Measurements from ENCODE around the gene BRI3. TPM values are rescaled to one million over a fixed set of nuclear protein-coding genes. Genes with fewer than 3 reads are reported as not detected.
A peak's percentile ranks its signal among the peaks of the same experiment; 100 is the strongest.

The BRI3 gene
- total RNA-seq, 1 donor, result 95.9 TPM

DNA sequence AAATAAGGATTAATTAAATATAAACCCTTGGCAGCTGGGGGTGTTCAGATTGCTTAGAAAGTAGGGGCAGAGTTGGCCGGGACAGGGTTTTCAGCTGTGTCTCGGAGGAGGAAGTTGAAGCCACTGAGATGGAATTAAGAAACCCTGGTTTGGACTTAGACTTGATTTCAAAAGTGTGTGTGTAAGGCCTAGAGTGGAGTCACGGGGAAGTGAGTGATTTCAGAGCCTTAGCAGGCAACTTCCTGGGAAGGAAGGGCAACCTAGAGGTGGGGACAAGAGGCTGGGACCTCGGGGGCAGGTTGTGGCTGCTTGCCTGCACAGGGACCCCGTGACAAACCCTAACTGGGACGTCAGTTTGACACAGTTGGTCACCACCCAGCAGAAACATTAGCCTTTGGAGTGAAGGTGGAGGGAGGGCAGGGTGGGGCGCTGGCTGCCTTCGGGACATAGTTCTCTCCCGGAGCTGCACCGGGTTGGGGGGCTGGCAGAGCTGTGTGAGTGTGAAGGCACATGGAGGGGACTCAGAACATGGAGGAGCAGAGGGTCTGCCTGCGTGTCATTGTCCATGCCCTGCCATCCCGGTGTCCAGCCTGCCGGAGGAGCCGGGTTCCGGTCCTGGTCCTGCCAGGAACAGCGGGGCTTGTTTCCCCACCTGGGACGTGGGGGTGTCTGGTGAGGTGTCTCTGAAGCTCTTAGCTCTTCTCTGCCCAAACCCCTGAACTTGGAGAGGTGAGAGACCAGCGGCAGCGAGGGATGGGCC, 1.8 kb downstream of the BRI3 start:
- TF ChIP-seq, protein P1, sequence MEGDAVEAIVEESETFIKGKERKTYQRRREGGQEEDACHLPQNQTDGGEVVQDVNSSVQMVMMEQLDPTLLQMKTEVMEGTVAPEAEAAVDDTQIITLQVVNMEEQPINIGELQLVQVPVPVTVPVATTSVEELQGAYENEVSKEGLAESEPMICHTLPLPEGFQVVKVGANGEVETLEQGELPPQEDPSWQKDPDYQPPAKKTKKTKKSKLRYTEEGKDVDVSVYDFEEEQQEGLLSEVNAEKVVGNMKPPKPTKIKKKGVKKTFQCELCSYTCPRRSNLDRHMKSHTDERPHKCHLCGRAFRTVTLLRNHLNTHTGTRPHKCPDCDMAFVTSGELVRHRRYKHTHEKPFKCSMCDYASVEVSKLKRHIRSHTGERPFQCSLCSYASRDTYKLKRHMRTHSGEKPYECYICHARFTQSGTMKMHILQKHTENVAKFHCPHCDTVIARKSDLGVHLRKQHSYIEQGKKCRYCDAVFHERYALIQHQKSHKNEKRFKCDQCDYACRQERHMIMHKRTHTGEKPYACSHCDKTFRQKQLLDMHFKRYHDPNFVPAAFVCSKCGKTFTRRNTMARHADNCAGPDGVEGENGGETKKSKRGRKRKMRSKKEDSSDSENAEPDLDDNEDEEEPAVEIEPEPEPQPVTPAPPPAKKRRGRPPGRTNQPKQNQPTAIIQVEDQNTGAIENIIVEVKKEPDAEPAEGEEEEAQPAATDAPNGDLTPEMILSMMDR (IDR thresholded peaks at IDR 0.05; ENCODE audit: extremely low read depth, low read depth, low read length), result no peak
- H3K79me2 ChIP-seq (ENCODE audit: insufficient read depth, low read length), result peaks cover 66% of the 10 kb centered on the region
- H3K9me3 ChIP-seq (ENCODE audit: low read depth, low read length), result no peaks in the 10 kb centered on the region
- no peak overlapping the region for H2AFZ ChIP-seq (ENCODE audit: low read length)
- H3K27ac ChIP-seq (ENCODE audit: low read depth, low read length), result peak overlapping the region; percentile 92
- H3K4me2 ChIP-seq (ENCODE audit: insufficient read depth, low read length), result peak overlapping the region; percentile 84
- DNase-seq (ENCODE audit: insufficient read length, low spot score, missing footprints), result peak; percentile 90
- H3K27me3 ChIP-seq (ENCODE audit: insufficient read depth, low read length), result no peaks in the 10 kb centered on the region
- H3K36me3 ChIP-seq (ENCODE audit: insufficient read depth, low read length), result peaks cover 12% of the 10 kb centered on the region
- H4K20me1 ChIP-seq (ENCODE audit: insufficient read depth, low read length), result peaks cover 28% of the 10 kb centered on the region
- H3K4me1 ChIP-seq (ENCODE audit: insufficient read depth, low read length), result peaks cover 56% of the 10 kb centered on the region
- peak overlapping the region; percentile 95 for H3K4me3 ChIP-seq (ENCODE audit: insufficient read depth, low read length)

DNA sequence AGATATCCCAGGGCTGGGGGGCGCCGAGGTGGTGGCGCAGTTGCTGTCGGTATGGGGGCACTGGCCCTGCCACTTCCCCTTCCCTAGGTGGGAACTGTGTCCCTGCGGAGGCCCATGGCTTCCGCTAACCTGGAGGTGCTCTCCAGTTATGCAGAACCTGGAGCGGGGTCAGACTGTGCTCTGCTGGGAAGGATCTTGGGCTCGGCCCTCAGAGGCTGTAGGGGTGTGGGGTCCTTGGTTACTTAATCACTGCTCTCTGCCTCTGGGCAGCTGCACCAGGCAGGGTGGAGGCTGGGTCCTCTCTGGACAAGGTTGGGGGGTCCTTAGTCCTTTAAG, 2.4 kb downstream of the BRI3 start:
- peak; percentile 93 for DNase-seq (ENCODE audit: insufficient read length, low spot score, missing footprints)
- TF ChIP-seq, protein P1 (IDR thresholded peaks at IDR 0.05; ENCODE audit: extremely low read depth, low read depth, low read length), result no peak
- H4K20me1 ChIP-seq (ENCODE audit: insufficient read depth, low read length), result peaks cover 32% of the 10 kb centered on the region

DNA sequence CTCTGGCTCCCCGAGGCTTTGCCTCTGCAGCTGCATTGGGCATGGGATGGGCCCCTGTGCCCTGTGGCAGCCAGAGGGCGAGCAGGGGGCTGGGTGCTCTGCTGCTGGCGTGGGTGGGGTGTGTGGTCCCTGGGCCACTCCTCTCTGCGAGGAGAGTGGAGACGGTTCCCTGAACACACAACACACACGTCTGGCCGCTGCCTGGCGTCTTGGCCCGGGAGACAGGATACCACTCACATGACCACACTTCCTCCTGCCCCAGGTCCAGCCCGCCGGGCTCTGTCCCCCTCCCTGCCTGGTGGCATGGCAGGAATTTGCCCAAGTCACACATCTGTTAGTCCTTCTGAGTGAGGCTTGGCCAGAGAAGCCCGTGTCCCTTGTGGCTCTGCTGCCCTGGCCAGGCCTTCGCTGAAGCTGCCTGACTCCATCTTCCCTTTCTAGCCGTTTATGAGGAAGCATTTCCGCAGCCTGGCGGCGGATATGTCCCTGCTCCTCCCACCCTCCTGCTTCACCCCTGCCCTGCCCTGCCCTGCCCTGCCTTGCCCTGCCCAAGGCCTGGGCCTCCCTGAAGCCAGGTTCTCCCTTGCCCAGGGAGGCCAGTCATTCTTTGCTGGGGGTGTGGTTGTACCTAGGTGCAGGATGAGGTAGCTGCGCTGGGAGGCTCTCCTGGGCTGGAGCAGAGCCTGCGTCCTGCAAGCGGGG, 3.0 kb downstream of the BRI3 start:
- no peaks in the 10 kb centered on the region for H3K27me3 ChIP-seq (ENCODE audit: insufficient read depth, low read length)
- no peaks in the 10 kb centered on the region for H3K9me3 ChIP-seq (ENCODE audit: low read depth, low read length)
- H3K79me2 ChIP-seq (ENCODE audit: insufficient read depth, low read length), result peaks cover 78% of the 10 kb centered on the region
- H3K27ac ChIP-seq (ENCODE audit: low read depth, low read length), result peak overlapping the region; percentile 92
- H3K4me2 ChIP-seq (ENCODE audit: insufficient read depth, low read length), result peak overlapping the region; percentile 84
- DNase-seq (ENCODE audit: insufficient read length, low spot score, missing footprints), result peak; percentile 95
- no peak overlapping the region for H2AFZ ChIP-seq (ENCODE audit: low read length)
- peak overlapping the region; percentile 95 for H3K4me3 ChIP-seq (ENCODE audit: insufficient read depth, low read length)
- H3K36me3 ChIP-seq (ENCODE audit: insufficient read depth, low read length), result peaks cover 17% of the 10 kb centered on the region
- peaks cover 37% of the 10 kb centered on the region for H4K20me1 ChIP-seq (ENCODE audit: insufficient read depth, low read length)
- TF ChIP-seq, protein P1 (IDR thresholded peaks at IDR 0.05; ENCODE audit: extremely low read depth, low read depth, low read length), result no peak
- H3K4me1 ChIP-seq (ENCODE audit: insufficient read depth, low read length), result peaks cover 56% of the 10 kb centered on the region

More for the DNA sequence above, 2.4 kb downstream of the BRI3 start:
- no peak overlapping the region for H2AFZ ChIP-seq (ENCODE audit: low read length)
- no peaks in the 10 kb centered on the region for H3K27me3 ChIP-seq (ENCODE audit: insufficient read depth, low read length)
- H3K9me3 ChIP-seq (ENCODE audit: low read depth, low read length), result no peaks in the 10 kb centered on the region
- H3K4me2 ChIP-seq (ENCODE audit: insufficient read depth, low read length), result peak overlapping the region; percentile 84
- H3K36me3 ChIP-seq (ENCODE audit: insufficient read depth, low read length), result peaks cover 13% of the 10 kb centered on the region
- H3K79me2 ChIP-seq (ENCODE audit: insufficient read depth, low read length), result peaks cover 72% of the 10 kb centered on the region
- peak overlapping the region; percentile 92 for H3K27ac ChIP-seq (ENCODE audit: low read depth, low read length)
- peaks cover 56% of the 10 kb centered on the region for H3K4me1 ChIP-seq (ENCODE audit: insufficient read depth, low read length)
- peak overlapping the region; percentile 95 for H3K4me3 ChIP-seq (ENCODE audit: insufficient read depth, low read length)
